WERI-Rb-1 (cell line): Measurements from ENCODE around the gene VWA5B1.

Experiments used
- DNase-seq: peaks from one replicate; pipeline ENCODE4 v3.0.0-alpha.2; 2020
- H3K27ac ChIP-seq: fragments of 250-450 bp; sonication (Bioruptor Pico); 2 replicates; pipeline ENCODE4 v1.5.1; 2020; ENCODE audit warnings: mild to moderate bottlenecking, moderate library complexity
- H3K27me3 ChIP-seq: fragments of 250-450 bp; sonication (Bioruptor Pico); 2 replicates; pipeline ENCODE4 v1.5.1; 2021; ENCODE audit warnings: mild to moderate bottlenecking, low read depth, moderate library complexity; ENCODE audit not compliant: insufficient read depth, severe bottlenecking
- H3K36me3 ChIP-seq: fragments of 250-450 bp; sonication (Bioruptor Pico); 2 replicates; pipeline ENCODE4 v1.5.1; 2020; ENCODE audit warnings: mild to moderate bottlenecking, moderate library complexity
- H3K4me3 ChIP-seq: 2 replicates; pipeline ENCODE4 v1.5.1; 2011; ENCODE audit warnings: low read depth, mild to moderate bottlenecking, control low read depth, low read length
- H3K9me3 ChIP-seq: fragments of 250-450 bp; sonication (Bioruptor Pico); 2 replicates; pipeline ENCODE4 v1.5.1; 2021; ENCODE audit warnings: mild to moderate bottlenecking, moderate library complexity; ENCODE audit not compliant: severe bottlenecking
- TF ChIP-seq, protein P1 (sequence below): IDR thresholded peaks from 2 replicates; pipeline ENCODE4 v1.5.1; 2011; ENCODE audit warnings: low read depth, mild to moderate bottlenecking, control low read depth, inconsistent platforms, low read length

VWA5B1 gene

DNA sequence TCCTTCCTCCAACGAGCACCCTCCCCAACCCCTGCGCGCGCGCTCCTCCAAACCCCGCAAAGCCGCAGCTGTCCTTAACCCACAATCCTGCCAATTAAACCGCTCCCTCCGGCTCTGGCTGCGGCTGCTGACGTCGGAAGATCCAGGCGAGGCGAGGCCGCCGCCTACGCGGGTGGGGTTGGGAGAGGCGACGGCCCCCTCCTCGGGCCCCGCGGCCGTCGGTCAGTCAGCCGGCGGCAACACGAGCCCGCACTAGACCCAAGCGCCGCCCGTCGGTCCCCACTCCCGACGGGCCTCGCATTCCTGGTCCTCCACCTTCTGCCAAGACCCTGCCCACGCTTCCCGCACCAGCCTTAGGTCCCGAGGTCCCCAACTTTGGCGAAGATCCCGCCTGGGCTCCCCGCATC is 75.4 kb downstream of the VWA5B1 start:
- TF ChIP-seq, protein P1, sequence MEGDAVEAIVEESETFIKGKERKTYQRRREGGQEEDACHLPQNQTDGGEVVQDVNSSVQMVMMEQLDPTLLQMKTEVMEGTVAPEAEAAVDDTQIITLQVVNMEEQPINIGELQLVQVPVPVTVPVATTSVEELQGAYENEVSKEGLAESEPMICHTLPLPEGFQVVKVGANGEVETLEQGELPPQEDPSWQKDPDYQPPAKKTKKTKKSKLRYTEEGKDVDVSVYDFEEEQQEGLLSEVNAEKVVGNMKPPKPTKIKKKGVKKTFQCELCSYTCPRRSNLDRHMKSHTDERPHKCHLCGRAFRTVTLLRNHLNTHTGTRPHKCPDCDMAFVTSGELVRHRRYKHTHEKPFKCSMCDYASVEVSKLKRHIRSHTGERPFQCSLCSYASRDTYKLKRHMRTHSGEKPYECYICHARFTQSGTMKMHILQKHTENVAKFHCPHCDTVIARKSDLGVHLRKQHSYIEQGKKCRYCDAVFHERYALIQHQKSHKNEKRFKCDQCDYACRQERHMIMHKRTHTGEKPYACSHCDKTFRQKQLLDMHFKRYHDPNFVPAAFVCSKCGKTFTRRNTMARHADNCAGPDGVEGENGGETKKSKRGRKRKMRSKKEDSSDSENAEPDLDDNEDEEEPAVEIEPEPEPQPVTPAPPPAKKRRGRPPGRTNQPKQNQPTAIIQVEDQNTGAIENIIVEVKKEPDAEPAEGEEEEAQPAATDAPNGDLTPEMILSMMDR = no peak
- peaks cover 22% of the 10 kb centered on the region for H3K27me3 ChIP-seq
- H3K27ac ChIP-seq = no peak overlapping the region
- no peaks in the 10 kb centered on the region for H3K36me3 ChIP-seq
- peak overlapping the region; percentile 57 for H3K4me3 ChIP-seq
- no peaks in the 10 kb centered on the region for H3K9me3 ChIP-seq
- DNase-seq = peak; percentile 61

DNA sequence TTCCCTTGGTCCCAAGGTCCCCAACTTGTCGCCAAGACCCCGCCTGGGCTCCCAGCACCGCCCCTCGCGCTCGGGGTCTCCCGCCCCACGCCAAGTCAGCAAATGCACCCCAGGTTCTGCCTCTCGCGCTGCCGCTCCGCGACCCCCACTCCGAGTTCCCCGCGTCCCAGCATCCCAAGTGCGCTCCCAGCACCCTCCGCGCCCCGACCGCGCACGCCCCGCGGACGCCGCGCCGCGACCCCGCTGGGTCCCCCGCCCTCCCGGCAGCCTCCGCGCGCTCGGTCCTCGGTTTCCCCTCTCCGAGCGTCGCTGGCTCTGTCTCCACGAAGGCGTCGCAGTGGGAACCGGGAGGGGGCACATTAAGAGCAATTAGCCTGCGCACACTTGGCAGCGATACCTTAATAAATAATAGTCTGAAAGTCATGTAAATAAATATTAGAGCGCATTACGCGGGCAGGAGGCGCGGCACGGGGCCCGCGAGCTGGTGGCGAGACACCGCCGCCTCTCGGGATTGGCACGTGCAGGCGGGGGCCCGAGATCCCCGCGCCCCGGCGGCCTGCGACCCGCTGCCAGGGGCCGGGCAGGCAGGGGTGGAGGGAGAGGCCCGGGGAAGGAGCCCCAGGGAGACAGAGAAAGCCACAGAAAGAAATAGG is 75.9 kb downstream of the VWA5B1 start:
- TF ChIP-seq, protein P1 = no peak
- H3K27ac ChIP-seq = no peak overlapping the region
- peak overlapping the region; percentile 57 for H3K4me3 ChIP-seq

DNA sequence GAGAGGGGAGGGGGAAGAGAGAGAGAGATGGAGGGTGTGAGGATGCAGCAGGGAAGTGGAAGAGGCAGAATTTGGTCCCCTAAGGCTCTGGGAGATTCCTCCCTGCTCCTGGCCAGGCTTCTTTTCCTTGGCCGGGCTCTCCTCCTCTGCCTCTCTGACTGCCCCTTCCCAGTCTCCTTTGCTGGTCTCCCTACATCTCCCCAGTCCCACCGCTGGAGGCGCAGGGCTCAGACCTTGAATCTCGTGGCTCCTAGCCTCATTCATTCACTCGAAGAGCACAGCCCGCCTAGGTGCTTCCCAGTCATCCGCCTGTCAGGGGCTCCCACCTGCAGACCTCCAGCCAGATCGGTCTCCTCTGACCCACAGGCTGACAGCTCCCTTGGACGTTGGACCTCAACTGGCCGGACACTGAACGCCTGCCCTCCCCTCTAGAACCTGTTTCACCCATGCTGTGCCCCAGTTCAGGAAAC is 76.5 kb downstream of the VWA5B1 start:
- Histone ChIP-seq H3K9me3 (no peaks in the 10 kb centered on the region), H3K4me3 (peak overlapping the region; percentile 57), H3K27me3 (peaks cover 22% of the 10 kb centered on the region), H3K36me3 (no peaks in the 10 kb centered on the region), H3K27ac (no peak overlapping the region)
- peak; percentile 68 for DNase-seq
- TF ChIP-seq, protein P1 = peak; percentile 62

More for the DNA sequence above, 75.9 kb downstream of the VWA5B1 start:
- H3K27me3 ChIP-seq = peaks cover 22% of the 10 kb centered on the region
- H3K9me3 ChIP-seq = no peaks in the 10 kb centered on the region
- no peak for DNase-seq
- no peaks in the 10 kb centered on the region for H3K36me3 ChIP-seq

DNA sequence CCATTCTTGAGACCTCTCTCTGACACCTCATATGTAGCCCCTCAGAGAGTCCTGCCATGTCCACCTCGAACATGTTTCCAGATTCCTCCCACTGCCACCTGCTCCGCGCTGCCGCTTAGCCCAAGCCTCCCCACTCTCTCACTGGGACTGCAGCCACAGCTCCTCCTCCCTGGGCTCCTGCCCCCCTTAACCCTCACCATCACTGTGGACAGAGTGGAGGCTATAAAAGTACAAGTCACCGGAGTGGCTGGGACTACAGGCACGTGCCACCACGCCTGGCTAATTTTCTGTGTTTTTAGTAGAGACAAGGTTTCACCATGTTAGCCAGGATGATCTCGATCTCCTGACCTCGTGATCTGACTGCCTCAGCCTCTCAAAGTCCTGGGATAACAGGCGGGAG is 77.0 kb downstream of the VWA5B1 start:
- TF ChIP-seq, protein P1 = no peak
- no peak overlapping the region for H3K27ac ChIP-seq
- no peak overlapping the region for H3K4me3 ChIP-seq
- H3K36me3 ChIP-seq = no peaks in the 10 kb centered on the region
- peaks cover 22% of the 10 kb centered on the region for H3K27me3 ChIP-seq
- DNase-seq = no peak
- no peaks in the 10 kb centered on the region for H3K9me3 ChIP-seq

DNA sequence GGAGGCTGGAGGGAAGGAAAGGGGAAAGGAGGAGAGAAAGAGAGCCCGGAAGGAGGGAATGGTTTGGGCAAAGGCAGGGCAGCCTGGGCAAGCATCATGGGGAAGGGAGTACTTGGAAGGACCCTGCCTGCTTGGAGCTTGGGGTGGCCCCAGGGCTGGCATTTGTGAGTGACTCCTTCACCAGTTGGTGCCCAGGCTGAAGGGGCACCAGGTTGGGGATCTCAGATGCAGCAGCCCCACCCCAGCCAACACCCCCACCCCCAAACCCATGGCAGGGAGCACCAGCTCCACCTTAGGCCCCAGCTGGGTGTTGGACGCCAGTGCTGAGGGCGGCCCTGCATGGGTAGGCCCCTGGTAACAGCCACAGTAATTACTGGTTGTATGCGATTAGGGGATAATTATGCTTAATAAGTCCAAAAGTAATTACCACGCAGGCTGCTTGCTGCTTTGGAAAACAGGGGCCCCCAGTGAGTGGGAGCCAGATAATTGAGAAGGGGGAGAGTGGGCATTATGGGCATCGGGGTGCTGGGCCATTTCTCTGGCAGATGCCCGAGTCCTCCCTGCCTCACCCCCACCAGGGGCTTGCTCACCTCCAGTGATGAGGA is 78.3 kb downstream of the VWA5B1 start:
- Histone ChIP-seq H3K36me3 (no peaks in the 10 kb centered on the region), H3K9me3 (no peaks in the 10 kb centered on the region), H3K27me3 (peaks cover 22% of the 10 kb centered on the region), H3K4me3 (no peak overlapping the region), H3K27ac (no peak overlapping the region)
- DNase-seq = no peak
- TF ChIP-seq, protein P1 = no peak
